OCI-LY7 (cell line): ENCODE results near the gene ZNF175.

ENCODE experiments used
- CTCF ChIP-seq: fragments of 200-600 bp; sonication (generic); conservative IDR thresholded peaks from 2 replicates; pipeline ENCODE4 v1.5.1; 2014; ENCODE audit warnings: mild to moderate bottlenecking, antibody characterized with exemption, low read length, moderate library complexity, mixed read lengths
- EZH2phosphoT487 ChIP-seq: fragments of 200-600 bp; sonication (generic); IDR thresholded peaks from 2 replicates; pipeline ENCODE4 v1.6.1; 2018; ENCODE audit warnings: low read depth, borderline replicate concordance, mild to moderate bottlenecking, mixed run types, antibody characterized with exemption, low read length, moderate library complexity, mixed read lengths

- TF ChIP-seq CTCF, result no peak
- no peak for TF ChIP-seq EZH2phosphoT487
Measured at GRCh38 chr19:51632126-51632525, 61.0 kb downstream of the ZNF175 start.
